HEK293 (cell line): ENCODE data around the gene DDIT4.
A peak's percentile ranks its signal among the peaks of the same experiment; 100 is the strongest.

Experiments used
- IKZF3 ChIP-seq: fragments of 450-650 bp; IDR thresholded peaks from 2 replicates; pipeline ENCODE4 v1.5.0; 2018; ENCODE audit warnings: missing biosample characterization, mild to moderate bottlenecking, missing genetic modification characterization, moderate library complexity
- MEIS1 ChIP-seq: sonication (generic); formaldehyde crosslinking; IDR thresholded peaks from 2 replicates; pipeline ENCODE4 v1.8.1; 2022; ENCODE audit warnings: missing genetic modification reagents, mild to moderate bottlenecking, borderline replicate concordance
- OSR2 ChIP-seq: fragments of 450-650 bp; formaldehyde crosslinking; IDR thresholded peaks from 2 replicates; pipeline ENCODE4 v1.5.1; 2016; ENCODE audit warnings: missing biosample characterization, missing genetic modification characterization
- PRDM1 ChIP-seq: fragments of 450-650 bp; formaldehyde crosslinking; IDR thresholded peaks from 2 replicates; pipeline ENCODE4; 2016; ENCODE audit warnings: missing biosample characterization, missing genetic modification characterization
- TCF7L2 ChIP-seq: IDR thresholded peaks from 2 replicates; pipeline ENCODE4 v1.6.1; 2011; ENCODE audit warnings: low read depth, mild to moderate bottlenecking, inconsistent platforms, low read length, moderate library complexity, borderline replicate concordance
- TRIM28 ChIP-seq: IDR thresholded peaks from 2 replicates; pipeline ENCODE4 v1.6.1; 2011; ENCODE audit warnings: low read length, control low read depth, borderline replicate concordance
- ZBTB1 ChIP-seq: fragments of 450-650 bp; formaldehyde crosslinking; IDR thresholded peaks from 2 replicates; pipeline ENCODE4 v1.5.1; 2016; ENCODE audit warnings: missing biosample characterization, missing genetic modification characterization
- ZNF16 ChIP-seq: fragments of 450-650 bp; formaldehyde crosslinking; IDR thresholded peaks from 2 replicates; pipeline ENCODE4 v1.5.1; 2016; ENCODE audit warnings: low read depth, missing biosample characterization, missing genetic modification characterization
- ZNF169 ChIP-seq: fragments of 450-650 bp; formaldehyde crosslinking; IDR thresholded peaks from 2 replicates; pipeline ENCODE4 v1.5.1; 2016; ENCODE audit warnings: missing biosample characterization, missing genetic modification characterization
- ZNF223 ChIP-seq: fragments of 450-650 bp; formaldehyde crosslinking; IDR thresholded peaks from 2 replicates; pipeline ENCODE4 v1.5.1; 2016; ENCODE audit warnings: missing biosample characterization, missing genetic modification characterization
- ZNF24 ChIP-seq: fragments of 450-650 bp; formaldehyde crosslinking; IDR thresholded peaks from 2 replicates; pipeline ENCODE4 v1.5.1; 2016; ENCODE audit warnings: missing biosample characterization, missing genetic modification characterization
- ZNF426 ChIP-seq: fragments of 450-650 bp; formaldehyde crosslinking; IDR thresholded peaks from 2 replicates; pipeline ENCODE4 v1.5.1; 2017; ENCODE audit warnings: missing biosample characterization, missing genetic modification characterization, mild to moderate bottlenecking, inconsistent platforms, moderate library complexity
- ZNF555 ChIP-seq: fragments of 450-650 bp; formaldehyde crosslinking; conservative IDR thresholded peaks from 2 replicates; pipeline ENCODE4 v1.5.1; 2017; ENCODE audit warnings: missing biosample characterization, mild to moderate bottlenecking, missing genetic modification characterization, inconsistent platforms
- ZNF561 ChIP-seq: fragments of 450-650 bp; IDR thresholded peaks from 2 replicates; pipeline ENCODE4 v1.5.1; 2018; ENCODE audit warnings: missing biosample characterization, missing genetic modification characterization, borderline replicate concordance
- ZNF624 ChIP-seq: fragments of 450-650 bp; formaldehyde crosslinking; IDR thresholded peaks from 2 replicates; pipeline ENCODE4 v1.5.1; 2017; ENCODE audit warnings: missing biosample characterization, missing genetic modification characterization
- ZNF768 ChIP-seq: fragments of 450-650 bp; formaldehyde crosslinking; IDR thresholded peaks from 2 replicates; pipeline ENCODE4 v1.5.1; 2018; ENCODE audit warnings: missing biosample characterization, mild to moderate bottlenecking, missing genetic modification characterization
- ZNF785 ChIP-seq: fragments of 450-650 bp; formaldehyde crosslinking; IDR thresholded peaks from 2 replicates; pipeline ENCODE4 v1.5.1; 2016; ENCODE audit warnings: missing biosample characterization, missing genetic modification characterization
- ZXDB ChIP-seq: fragments of 450-650 bp; formaldehyde crosslinking; IDR thresholded peaks from 2 replicates; pipeline ENCODE4 v1.5.1; 2016; ENCODE audit warnings: missing biosample characterization, missing genetic modification characterization
- TF ChIP-seq, protein P1 (sequence below): IDR thresholded peaks from 2 replicates; pipeline ENCODE4 v1.6.1; 2011; ENCODE audit warnings: mild to moderate bottlenecking, low read depth, low read length, borderline replicate concordance
- TF ChIP-seq, protein P2 (sequence below): fragments of 450-650 bp; formaldehyde crosslinking; IDR thresholded peaks from 2 replicates; pipeline ENCODE4 v1.5.1; 2017; ENCODE audit warnings: missing biosample characterization, missing genetic modification characterization
- TF ChIP-seq, protein P3 (sequence below): fragments of 450-650 bp; formaldehyde crosslinking; IDR thresholded peaks from 2 replicates; pipeline ENCODE4 v1.5.1; 2017; ENCODE audit warnings: missing biosample characterization, missing genetic modification characterization
- TF ChIP-seq, protein P4 (sequence below): fragments of 450-650 bp; formaldehyde crosslinking; IDR thresholded peaks from 2 replicates; pipeline ENCODE4 v1.5.1; 2016; ENCODE audit warnings: missing biosample characterization, missing genetic modification characterization
- TF ChIP-seq, protein P5 (sequence below): fragments of 450-650 bp; formaldehyde crosslinking; conservative IDR thresholded peaks from 2 replicates; pipeline ENCODE4 v1.5.1; 2016; ENCODE audit warnings: low read depth, missing biosample characterization, missing genetic modification characterization
- TF ChIP-seq, protein P6 (sequence below): fragments of 450-650 bp; formaldehyde crosslinking; IDR thresholded peaks from 2 replicates; pipeline ENCODE4 v1.5.1; 2016; ENCODE audit warnings: missing biosample characterization, missing genetic modification characterization, borderline replicate concordance

Gene DDIT4

DNA sequence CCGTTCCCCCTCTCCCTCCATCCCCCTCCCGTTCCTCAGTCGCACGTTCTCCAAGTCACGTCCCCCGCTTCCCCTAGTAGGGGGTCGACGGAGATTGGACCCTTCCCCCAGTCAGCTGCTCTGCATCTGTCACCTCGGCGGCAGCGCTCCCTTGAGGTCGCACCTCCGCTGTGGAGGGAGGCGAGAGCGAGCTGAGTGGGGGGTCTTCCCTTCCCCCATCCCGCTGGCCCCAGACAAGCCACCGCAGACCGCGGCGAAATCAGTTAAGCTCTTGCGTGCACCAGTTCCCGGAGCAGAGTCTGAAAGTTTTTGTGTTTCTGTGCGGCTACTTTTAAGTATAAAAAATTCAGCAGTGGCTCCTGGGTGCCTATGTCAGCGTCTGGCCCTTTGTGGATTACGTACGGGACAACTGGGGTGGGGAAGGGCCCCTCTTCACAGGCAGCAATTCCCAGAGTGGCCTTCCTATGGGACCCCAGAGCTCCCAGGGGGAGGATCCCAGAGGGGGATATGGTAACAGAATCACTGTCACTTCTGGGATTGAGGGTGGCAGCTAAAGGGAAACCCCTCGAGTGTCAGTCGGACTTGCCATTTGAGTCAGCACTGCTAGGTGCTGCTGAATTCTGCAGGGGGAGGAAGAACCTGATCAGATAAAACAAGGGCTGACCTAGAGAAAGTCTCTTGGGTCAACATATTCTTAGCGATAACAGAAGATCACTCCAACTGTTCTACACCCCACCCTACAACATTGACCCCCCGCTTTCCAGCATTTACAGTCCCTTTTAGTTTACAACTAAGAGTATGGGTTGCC lies 12.5 kb upstream of the DDIT4 start (continued):
- TF ChIP-seq, protein P1, sequence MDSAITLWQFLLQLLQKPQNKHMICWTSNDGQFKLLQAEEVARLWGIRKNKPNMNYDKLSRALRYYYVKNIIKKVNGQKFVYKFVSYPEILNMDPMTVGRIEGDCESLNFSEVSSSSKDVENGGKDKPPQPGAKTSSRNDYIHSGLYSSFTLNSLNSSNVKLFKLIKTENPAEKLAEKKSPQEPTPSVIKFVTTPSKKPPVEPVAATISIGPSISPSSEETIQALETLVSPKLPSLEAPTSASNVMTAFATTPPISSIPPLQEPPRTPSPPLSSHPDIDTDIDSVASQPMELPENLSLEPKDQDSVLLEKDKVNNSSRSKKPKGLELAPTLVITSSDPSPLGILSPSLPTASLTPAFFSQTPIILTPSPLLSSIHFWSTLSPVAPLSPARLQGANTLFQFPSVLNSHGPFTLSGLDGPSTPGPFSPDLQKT, result no peak
- TF ChIP-seq, protein P2, sequence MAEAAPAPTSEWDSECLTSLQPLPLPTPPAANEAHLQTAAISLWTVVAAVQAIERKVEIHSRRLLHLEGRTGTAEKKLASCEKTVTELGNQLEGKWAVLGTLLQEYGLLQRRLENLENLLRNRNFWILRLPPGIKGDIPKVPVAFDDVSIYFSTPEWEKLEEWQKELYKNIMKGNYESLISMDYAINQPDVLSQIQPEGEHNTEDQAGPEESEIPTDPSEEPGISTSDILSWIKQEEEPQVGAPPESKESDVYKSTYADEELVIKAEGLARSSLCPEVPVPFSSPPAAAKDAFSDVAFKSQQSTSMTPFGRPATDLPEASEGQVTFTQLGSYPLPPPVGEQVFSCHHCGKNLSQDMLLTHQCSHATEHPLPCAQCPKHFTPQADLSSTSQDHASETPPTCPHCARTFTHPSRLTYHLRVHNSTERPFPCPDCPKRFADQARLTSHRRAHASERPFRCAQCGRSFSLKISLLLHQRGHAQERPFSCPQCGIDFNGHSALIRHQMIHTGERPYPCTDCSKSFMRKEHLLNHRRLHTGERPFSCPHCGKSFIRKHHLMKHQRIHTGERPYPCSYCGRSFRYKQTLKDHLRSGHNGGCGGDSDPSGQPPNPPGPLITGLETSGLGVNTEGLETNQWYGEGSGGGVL (tag by site-specific recombination), result peak; percentile 94
- no peak for TF ChIP-seq ZBTB1
- TF ChIP-seq, protein P3, sequence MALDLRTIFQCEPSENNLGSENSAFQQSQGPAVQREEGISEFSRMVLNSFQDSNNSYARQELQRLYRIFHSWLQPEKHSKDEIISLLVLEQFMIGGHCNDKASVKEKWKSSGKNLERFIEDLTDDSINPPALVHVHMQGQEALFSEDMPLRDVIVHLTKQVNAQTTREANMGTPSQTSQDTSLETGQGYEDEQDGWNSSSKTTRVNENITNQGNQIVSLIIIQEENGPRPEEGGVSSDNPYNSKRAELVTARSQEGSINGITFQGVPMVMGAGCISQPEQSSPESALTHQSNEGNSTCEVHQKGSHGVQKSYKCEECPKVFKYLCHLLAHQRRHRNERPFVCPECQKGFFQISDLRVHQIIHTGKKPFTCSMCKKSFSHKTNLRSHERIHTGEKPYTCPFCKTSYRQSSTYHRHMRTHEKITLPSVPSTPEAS (tag by site-specific recombination), result no peak
- TF ChIP-seq ZNF561 (tag by site-specific recombination), result no peak
- TF ChIP-seq ZNF223 (tag by site-specific recombination), result no peak
- TF ChIP-seq IKZF3 (tag by site-specific recombination), result peak; percentile 21; the same call in 1 of the 2 replicates
- no peak for TF ChIP-seq ZNF24 (tag by site-specific recombination)
- peak; percentile 56; the same call in 1 of the 2 replicates for TF ChIP-seq OSR2 (tag by site-specific recombination)
- no peak for TF ChIP-seq TRIM28
- no peak for TF ChIP-seq MEIS1 (CRISPR knock-in tag)
- TF ChIP-seq, protein P4, sequence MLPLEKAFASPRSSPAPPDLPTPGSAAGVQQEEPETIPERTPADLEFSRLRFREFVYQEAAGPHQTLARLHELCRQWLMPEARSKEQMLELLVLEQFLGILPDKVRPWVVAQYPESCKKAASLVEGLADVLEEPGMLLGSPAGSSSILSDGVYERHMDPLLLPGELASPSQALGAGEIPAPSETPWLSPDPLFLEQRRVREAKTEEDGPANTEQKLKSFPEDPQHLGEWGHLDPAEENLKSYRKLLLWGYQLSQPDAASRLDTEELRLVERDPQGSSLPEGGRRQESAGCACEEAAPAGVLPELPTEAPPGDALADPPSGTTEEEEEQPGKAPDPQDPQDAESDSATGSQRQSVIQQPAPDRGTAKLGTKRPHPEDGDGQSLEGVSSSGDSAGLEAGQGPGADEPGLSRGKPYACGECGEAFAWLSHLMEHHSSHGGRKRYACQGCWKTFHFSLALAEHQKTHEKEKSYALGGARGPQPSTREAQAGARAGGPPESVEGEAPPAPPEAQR, result no peak
- TF ChIP-seq ZNF169 (tag by site-specific recombination), result no peak
- TF ChIP-seq ZNF768 (tag by site-specific recombination), result no peak
- TF ChIP-seq ZNF426 (tag by site-specific recombination), result no peak
- peak; percentile 56 for TF ChIP-seq TCF7L2
- no peak for TF ChIP-seq ZXDB (tag by site-specific recombination)
- TF ChIP-seq ZNF624 (tag by site-specific recombination), result no peak
- TF ChIP-seq PRDM1 (tag by site-specific recombination), result no peak; the same call in 1 of the 2 replicates
- no peak for TF ChIP-seq ZNF16
- TF ChIP-seq, protein P5, sequence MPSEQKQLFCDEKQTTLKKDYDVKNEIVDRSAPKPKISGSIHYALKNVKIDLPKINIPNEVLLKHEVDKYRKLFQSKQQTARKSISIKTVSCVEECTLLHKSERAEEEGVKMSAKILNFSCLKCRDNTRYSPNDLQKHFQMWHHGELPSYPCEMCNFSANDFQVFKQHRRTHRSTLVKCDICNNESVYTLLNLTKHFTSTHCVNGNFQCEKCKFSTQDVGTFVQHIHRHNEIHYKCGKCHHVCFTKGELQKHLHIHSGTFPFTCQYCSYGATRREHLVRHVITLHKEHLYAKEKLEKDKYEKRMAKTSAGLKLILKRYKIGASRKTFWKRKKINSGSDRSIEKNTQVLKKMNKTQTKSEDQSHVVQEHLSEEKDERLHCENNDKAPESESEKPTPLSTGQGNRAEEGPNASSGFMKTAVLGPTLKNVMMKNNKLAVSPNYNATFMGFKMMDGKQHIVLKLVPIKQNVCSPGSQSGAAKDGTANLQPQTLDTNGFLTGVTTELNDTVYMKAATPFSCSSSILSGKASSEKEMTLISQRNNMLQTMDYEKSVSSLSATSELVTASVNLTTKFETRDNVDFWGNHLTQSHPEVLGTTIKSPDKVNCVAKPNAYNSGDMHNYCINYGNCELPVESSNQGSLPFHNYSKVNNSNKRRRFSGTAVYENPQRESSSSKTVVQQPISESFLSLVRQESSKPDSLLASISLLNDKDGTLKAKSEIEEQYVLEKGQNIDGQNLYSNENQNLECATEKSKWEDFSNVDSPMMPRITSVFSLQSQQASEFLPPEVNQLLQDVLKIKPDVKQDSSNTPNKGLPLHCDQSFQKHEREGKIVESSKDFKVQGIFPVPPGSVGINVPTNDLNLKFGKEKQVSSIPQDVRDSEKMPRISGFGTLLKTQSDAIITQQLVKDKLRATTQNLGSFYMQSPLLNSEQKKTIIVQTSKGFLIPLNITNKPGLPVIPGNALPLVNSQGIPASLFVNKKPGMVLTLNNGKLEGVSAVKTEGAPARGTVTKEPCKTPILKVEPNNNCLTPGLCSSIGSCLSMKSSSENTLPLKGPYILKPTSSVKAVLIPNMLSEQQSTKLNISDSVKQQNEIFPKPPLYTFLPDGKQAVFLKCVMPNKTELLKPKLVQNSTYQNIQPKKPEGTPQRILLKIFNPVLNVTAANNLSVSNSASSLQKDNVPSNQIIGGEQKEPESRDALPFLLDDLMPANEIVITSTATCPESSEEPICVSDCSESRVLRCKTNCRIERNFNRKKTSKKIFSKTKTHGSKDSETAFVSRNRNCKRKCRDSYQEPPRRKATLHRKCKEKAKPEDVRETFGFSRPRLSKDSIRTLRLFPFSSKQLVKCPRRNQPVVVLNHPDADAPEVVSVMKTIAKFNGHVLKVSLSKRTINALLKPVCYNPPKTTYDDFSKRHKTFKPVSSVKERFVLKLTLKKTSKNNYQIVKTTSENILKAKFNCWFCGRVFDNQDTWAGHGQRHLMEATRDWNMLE (tag by site-specific recombination), result no peak
- no peak for TF ChIP-seq ZNF555 (tag by site-specific recombination)
- TF ChIP-seq, protein P6, sequence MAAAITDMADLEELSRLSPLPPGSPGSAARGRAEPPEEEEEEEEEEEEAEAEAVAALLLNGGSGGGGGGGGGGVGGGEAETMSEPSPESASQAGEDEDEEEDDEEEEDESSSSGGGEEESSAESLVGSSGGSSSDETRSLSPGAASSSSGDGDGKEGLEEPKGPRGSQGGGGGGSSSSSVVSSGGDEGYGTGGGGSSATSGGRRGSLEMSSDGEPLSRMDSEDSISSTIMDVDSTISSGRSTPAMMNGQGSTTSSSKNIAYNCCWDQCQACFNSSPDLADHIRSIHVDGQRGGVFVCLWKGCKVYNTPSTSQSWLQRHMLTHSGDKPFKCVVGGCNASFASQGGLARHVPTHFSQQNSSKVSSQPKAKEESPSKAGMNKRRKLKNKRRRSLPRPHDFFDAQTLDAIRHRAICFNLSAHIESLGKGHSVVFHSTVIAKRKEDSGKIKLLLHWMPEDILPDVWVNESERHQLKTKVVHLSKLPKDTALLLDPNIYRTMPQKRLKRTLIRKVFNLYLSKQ (tag by site-specific recombination), result no peak
- TF ChIP-seq ZNF785 (tag by site-specific recombination), result 0 out of 2 replicates have a peak, but pooled peaks have one; percentile 2
